ACHN (cell line): ENCODE measurements around the gene VMO1.
"Not testable (repeated sequence)": the region's sequence is repeated elsewhere in the genome, so short reads cannot be mapped to it uniquely, and the experiment has no call there.

Experiments
- DNase-seq: peaks from one replicate; pipeline ENCODE4 v3.0.0-alpha.2; 2015
- in situ Hi-C: cut with HindIII; loops from 2 replicates; pipeline ENCODE4 v1.10.0; 2017; ENCODE audit warnings: low sequenced_read_pairs, low pct_ligation_motif_present, low pct_unique_long_range_greater_than_20kb

The VMO1 gene, protein sequence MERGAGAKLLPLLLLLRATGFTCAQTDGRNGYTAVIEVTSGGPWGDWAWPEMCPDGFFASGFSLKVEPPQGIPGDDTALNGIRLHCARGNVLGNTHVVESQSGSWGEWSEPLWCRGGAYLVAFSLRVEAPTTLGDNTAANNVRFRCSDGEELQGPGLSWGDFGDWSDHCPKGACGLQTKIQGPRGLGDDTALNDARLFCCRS

GRCh38 chr17:4786106-4786511, at the start of gene VMO1:
Gene VMO1, minus strand, starts transcription at chr17:4786364. Its CDS starts 12 bp downstream, at chr17:4786352.
- in situ Hi-C loops: no loop called here
- DNase-seq: no peak

DNA sequence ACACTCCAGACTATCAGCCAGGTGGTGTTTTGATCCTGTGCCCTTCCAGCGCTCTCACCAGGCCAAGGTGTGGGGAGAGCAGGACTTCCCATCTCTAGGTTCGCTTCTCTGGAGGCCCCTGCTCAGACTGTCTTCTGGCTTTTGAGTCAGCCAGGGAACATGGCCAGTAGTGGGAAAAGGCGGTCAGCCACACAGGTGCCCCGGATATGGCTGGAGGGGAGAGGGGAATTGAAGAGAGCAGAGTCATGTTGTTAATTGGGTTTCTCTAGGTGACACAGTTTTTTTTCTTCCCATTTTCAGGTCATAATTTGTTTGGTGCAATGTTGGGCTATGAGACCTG, 48.5 kb upstream of the VMO1 start:
- DNase-seq: no peak
- in situ Hi-C loops: no loop called here

- in situ Hi-C loops: no loop called here
- DNase-seq: peak; percentile 53
These were observed 47.9 kb upstream of the VMO1 start for GRCh38 chr17:4833941-4834680.

- in situ Hi-C loops: no loop called here
These were observed 47.2 kb upstream of the VMO1 start, which contains the start of gene MINK1 for GRCh38 chr17:4833178-4833940. Gene MINK1, plus strand, starts transcription at chr17:4833340. Its CDS starts 244 bp downstream, at chr17:4833584.

GRCh38 chr17:4832829-4833177, 46.6 kb upstream of the VMO1 start:
- in situ Hi-C loops, DNase-seq: not testable (repeated sequence)

More at GRCh38 chr17:4833178-4833940, 47.2 kb upstream of the VMO1 start, which contains the start of gene MINK1:
- peak; percentile 97 for DNase-seq

GRCh38 chr17:4827399-4827798, 41.2 kb upstream of the VMO1 start:
- in situ Hi-C loops: no loop called here
- no peak for DNase-seq

- in situ Hi-C loops: no loop called here
- no peak for DNase-seq
These were observed 37.4 kb upstream of the VMO1 start for GRCh38 chr17:4823373-4824089.

DNA sequence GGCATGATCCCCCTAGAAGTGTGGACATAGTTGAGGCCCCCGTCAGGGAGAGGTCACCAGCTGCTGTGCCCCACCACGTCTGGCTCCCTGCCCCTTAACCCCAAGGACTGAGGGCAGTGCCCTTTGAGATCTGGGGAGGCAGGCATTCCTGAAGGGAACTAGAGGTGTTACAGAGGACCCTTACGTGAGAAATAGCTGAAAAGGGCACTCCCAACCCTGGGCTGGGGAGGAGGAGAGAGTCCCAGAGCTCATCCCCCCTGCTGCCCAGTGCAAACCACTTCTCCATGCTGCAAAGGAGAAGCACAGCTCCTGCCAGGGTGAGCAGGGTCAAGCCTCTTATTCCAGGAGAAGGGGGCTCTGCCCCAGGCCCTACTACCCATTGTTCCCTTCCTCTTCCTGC, 36.7 kb upstream of the VMO1 start:
- no peak for DNase-seq
- in situ Hi-C loops: no loop called here

DNA sequence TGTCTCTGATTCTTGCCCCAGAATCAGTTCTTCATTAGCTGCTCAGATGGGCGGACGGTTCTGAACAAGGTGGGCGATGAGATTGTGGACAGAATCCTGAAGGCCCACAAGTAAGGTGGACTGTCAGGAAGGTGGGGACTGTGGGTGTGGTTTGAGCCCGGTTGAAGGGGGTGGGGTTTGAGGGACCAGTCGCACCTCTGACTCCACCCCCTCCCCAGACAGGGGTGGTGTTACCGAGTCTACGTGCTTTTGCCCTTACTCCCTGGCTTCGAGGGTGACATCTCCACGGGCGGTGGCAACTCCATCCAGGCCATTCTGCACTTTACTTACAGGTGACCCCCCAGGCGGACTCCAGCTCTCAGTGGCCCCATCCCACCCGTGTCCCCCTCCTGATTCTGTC, 32.1 kb upstream of the VMO1 start:
- in situ Hi-C loops: no loop called here

GRCh38 chr17:4816826-4817225, 30.7 kb upstream of the VMO1 start:
- in situ Hi-C loops: no loop called here
- no peak for DNase-seq

More for the DNA sequence above, 32.1 kb upstream of the VMO1 start:
- DNase-seq: no peak

DNA sequence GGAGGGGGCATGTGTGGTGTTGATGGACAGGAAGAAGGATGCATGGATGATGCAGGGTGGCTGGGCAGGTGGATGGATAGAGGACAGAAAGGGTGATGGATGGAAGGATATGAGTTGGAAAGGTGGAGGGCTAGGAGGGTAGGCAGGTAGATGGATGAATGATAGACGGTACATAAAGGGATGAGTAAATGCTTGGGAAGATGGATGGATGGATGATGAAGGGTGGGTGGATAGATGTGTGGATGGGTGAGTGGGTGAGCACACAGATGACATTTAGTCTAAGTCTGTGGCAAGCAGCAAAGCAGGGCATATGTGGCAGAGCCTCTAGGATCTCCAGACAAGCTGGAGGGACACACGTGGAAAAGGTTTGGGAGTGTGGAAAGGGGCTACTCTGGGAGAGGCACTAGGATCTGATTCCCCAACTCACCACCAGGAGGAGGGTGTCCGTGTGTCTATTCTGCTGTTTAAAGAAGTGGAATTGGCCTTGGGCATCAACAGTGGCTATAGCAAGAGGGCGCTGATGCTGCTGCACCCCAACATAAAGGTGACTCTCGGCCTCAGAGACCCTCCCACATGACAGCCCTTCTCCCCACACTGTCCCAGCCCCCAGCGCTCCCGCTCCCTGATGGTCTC, 29.0 kb upstream of the VMO1 start:
- no peak for DNase-seq
- in situ Hi-C loops: no loop called here

DNA sequence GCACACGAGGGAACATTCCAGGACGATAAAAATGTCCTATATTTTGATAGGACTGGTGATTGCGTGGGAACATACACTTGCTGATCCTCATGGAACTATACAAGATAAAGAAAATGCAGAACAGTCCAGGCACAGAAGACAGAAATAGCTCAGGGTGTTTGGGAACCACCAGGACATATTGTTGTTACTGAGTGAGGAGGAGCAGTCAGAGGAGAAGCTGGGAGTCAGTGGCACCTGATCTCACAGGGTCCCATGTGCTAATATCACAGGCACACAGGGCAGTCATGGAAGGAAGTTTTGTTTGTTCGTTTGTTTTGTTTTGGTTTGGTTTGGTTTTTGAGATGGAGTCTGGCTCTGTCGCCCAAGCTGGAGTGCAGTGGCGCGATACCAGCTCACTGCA, 26.5 kb upstream of the VMO1 start:
- no peak for DNase-seq
- in situ Hi-C loops: no loop called here

GRCh38 chr17:4811471-4811870, 25.3 kb upstream of the VMO1 start:
- in situ Hi-C loops: no loop called here
- no peak for DNase-seq

GRCh38 chr17:4810696-4811290, 24.6 kb upstream of the VMO1 start:
- in situ Hi-C loops: no loop called here
- DNase-seq: no peak

DNA sequence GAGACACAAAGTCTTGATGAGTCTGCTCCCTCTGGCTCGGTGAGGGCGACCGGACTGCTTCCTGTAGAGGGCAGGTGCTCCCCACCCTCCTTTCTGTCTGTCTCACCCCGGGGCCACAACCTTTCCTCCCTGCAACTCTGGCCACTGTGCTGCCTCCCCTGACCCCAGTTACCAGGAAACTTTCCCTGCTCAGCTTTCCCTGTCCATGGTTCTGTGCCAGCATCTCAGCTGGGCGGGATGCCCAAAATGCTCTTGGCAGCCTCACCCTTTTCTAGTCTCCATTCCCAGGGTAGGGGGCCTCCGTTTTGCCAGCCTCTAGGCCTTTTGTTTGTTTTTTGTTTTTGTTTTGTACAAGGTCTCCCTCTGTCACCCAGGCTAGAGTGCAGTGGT, 22.2 kb upstream of the VMO1 start:
- in situ Hi-C loops: no loop called here
- no peak for DNase-seq

DNA sequence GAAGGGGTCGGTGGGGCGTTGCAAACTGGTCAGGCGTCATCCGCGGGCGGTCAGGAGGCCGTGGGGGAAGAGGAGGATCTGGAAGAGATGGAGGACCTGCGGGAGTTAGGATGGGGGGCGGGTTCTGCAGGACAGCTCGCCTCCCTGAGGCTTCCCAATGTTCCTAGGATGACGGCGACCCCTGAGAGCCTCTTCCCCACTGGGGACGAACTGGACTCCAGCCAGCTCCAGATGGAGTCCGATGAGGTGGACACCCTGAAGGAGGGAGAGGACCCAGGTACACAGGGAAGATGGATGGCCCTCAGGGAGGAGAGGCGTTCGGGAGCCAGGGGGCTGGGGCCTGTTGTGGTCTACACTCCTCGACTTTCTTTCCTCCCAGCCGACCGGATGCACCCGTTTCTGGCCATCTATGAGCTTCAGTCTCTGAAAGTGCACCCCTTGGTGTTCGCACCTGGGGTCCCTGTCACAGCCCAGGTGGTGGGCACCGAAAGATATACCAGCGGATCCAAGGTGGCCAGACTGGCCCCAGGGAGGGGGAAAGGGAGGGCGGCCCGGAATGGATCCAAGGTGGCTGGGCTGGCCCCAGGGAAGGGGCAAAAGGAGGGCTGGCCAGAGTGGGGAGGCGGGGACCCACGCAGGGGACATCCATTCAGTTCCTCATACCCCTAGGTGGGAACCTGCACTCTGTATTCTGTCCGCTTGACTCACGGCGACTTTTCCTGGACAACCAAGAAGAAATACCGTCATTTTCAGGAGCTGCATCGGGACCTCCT, 21.6 kb upstream of the VMO1 start:
- in situ Hi-C loops: no loop called here
- no peak for DNase-seq

GRCh38 chr17:4806777-4807604, 20.8 kb upstream of the VMO1 start, which contains the start of gene PLD2:
Gene PLD2, plus strand, starts transcription at chr17:4807152. Its CDS starts 621 bp downstream, at chr17:4807773.
- in situ Hi-C loops: no loop called here
- DNase-seq: peak; percentile 88
